Stimulated activated CD8-positive, alpha-beta memory T cell treated with anti-CD3 and anti-CD28 coated beads, Interleukin-2, amount 100 ng/mL, for 1 hour (primary cell): Measurements from ENCODE around the gene PIP4K2A.

Experiments
- DNase-seq, 2 donors: peaks; one replicate each; pipeline ENCODE4 v3.0.0-alpha.2; 2020; ENCODE audit warnings: low read depth in 2 of 2

The PIP4K2A gene

DNA sequence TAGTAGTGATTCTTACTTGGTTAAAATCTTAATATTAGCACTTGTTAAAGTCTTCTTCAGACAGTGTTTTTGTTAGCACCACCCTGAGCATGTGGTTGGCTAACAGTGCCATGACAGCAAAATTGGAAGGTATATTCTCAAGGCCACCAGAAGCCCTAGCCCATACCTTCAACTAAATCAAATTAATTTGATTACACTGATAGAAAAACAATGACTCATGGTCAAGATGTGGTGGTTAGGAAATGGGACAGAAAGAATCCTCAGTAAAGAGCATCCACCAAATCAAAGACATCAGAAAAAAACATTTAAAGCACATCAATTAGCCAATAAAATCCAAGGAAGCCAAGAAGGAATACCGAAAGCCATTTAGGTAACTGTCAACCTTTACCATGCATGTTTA, 75.5 kb downstream of the PIP4K2A start:
- DNase-seq = no peak

DNA sequence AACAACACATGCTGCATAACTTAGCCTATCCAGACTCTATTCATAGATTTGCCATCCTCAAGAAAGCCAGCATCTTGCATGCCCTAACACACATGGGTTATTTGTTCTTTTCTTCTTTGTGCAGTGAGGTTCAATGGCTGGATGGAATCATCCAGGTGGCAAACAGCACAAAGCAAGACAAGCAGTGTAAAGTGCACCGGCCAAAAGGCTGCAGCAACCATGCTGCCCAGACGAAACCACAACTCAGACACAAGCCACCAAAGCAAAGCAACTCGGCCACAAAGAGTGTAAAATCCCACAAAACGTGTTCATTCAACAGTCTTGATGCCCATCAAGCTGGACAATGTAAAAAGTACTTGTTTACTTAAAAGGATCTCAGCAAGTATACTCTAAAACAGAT, 76.9 kb downstream of the PIP4K2A start:
- DNase-seq = no peak

DNA sequence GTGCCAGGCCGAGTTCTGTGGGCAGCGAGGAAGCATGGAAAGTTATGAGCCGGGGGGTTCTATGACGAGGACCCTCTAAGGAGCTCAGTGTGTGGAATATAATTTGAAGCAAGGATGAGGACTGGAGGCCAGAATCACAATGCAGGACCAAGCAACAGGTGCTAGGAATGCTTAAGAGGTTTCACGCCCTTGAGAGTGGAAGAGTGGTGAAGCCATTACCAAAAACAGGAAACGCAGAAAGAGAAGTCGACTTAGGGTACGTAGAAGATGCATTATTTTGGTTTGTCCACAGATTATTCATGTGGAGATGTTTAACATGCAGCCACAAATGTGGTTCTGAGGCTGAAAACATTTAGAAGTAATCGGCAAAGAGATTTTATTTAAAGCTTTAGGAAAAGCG, 78.7 kb downstream of the PIP4K2A start:
- DNase-seq = no peak

DNA sequence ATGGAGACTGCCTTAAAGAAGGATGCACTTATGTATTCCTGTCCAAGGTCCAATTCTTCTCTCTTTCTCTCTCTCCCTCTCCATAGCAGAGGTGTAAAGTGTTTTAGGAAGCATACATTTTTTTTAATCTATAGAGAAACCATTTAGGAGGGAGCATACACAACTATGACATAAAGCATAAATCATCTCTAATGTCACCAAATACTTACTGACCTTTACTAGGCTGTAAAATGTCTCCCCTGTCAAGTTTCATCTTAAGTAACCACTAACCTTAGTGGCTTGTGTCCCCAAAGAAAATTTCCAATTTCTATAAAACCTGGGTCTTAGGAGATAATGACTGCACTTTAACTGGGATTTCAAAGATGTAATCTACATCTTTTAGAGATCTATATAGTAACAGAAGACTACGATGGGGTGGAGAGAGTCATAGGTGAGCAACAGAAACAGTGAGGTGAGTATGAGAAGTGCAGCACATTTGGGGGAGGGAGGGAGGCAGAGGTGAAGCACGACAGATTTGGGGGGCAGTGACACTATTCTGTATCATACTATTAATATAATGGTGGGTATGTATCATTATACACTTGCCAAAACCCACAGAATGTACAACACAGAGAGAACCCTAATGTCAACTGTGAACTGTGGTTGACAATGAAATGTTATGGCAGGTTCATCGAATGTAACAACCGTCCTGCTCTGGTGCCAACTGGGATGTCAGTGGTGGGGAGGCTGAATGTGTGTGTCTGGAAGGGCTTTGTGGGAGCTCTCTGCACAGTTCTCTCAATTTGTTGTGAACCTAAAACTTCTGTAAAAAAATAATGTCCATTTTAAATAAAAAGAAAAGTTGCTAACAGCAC, 79.5 kb downstream of the PIP4K2A start:
- DNase-seq = no peak

DNA sequence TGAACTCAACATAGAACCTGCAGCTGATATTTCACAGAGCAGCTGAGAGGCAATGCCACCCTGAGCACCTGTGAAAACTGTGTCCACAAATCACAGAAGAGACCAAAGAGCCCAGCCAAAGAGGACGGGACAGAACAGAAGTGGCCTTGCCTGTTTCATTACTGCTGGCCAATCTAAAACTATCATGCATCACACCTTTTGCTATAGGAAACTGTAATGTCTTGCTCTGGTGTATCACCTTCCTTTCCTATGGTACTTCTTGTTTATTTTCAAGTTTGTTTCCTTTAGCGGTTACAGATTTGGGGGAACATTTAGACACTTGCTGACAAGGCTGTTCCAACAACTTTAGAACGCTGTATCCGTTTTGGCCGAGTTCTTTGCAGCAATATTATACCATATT, 80.3 kb downstream of the PIP4K2A start:
- no peak for DNase-seq

DNA sequence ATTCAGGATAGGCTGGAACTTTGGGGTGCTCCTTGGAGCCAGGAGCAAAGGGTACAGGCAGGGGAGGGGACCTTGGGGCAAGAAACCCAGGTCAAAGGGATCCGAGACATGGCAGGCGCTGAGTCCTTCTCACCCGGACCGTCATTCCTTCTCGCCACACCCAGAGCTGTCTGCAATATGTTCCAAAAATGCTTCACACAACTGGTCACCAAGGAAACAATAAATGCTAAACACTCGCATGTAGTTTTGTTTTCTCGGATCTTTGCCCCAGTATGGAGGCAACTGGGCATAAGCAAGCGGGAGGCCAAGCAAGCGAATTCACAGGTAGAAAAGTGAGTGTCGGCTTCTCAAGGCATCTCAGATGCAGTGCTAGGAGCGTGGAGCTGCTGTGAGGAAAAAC, 80.8 kb downstream of the PIP4K2A start:
- DNase-seq = no peak

DNA sequence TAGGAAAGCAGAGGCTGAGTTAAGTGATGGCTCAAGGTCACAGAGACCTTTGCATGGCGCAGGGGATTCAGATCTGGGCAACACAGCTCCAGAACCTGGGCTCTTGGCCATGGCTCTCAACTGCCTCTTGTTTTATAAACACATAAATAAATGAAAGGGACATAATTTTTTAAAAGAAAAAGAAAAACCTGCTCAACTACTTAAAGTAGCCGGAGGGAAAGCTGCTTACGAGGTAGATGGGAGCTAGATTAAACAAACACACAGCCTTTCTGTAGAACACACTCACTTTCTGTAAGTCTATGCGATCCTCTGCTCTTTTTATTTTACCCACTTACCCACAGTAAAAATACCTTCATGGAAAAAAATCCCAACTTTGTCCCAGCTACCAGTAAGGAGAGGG, 81.3 kb downstream of the PIP4K2A start:
- no peak for DNase-seq

DNA sequence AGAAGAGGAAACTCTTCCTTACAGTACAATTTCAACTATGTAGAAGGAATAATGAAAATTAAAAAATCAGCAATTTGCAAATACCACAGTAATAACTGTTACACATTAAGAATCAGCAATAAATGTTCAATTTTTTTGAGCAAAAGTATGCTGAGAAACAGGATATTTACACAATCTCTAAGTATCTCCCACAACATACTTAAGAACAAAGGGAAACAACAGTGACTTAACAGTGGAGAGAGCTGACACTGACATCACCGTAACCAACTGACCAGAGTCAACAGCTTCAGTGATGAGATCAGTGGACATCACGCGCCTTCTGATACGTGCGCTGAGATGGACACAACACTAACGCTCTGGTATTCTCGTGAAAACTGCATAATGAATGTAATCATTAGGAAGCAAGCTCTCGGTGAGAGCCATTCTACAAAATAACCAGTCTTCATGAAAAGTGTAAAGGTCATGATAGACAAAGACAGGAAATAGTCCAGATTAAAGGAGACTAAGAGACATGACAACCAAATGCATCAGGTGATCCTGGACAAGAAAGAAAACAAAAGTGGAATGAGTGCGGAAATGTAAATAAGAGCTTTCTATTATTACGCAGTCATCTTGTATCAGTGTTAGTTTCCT, 82.6 kb downstream of the PIP4K2A start:
- DNase-seq = no peak

DNA sequence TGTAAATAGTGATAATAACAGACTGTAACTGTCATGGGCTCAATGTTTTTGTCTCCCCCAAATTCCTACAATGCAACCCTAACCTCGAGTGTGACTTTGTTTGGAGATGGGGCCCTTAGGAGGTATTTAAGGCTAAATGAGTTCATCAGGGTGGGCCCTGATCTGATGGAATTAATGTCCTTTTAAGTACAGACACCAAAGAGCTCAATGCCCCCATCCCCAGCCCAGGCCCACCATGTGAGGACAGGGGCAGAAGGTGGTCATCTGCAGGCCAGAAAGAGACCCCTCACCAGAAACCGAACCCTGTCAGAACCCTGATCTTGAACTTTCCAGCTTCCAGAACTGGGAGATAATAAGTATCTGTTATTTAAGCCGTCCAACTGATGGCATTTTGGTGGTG, 83.2 kb downstream of the PIP4K2A start:
- DNase-seq = no peak

DNA sequence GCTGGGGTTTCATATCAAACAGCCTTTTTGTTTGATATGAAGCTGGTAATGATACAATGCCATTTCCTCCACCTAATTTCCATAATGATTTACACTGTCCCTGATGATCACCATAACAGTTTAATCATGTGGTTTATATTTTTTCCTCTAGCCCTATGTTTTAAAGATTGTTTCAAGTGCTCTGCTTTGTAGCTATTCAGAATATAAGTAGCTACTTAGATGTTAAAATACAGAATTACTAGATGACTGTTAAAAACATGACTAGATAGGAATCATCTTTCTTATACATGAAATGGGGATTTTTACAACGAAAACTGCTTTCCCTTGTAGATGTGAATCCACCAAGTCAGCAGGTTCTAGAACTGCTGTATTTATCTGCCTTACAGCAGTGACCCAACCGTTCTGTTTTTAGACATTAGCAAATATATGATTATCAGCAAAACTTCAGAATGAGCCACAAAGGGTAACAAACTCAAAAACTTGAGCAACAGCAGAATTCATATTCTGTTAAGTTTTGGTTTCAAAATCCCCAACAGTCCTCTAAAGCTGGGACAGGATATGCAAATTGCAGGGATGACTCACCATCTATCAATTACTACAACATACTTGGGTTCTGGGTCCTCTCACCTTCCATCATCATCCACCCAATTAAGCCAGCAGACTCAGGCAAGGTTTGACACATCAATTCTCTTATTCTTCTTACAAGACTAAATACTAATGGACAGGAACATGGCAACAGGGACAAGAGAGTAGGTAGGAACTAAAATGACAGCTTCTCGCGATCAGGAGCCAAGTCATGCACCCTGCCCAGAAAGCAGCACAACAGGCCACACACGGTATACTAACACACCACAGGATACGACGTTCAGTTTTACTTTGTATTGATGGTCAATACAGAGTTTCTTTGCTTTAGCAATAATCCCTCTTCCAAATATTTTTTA, 83.9 kb downstream of the PIP4K2A start:
- DNase-seq = no peak

DNA sequence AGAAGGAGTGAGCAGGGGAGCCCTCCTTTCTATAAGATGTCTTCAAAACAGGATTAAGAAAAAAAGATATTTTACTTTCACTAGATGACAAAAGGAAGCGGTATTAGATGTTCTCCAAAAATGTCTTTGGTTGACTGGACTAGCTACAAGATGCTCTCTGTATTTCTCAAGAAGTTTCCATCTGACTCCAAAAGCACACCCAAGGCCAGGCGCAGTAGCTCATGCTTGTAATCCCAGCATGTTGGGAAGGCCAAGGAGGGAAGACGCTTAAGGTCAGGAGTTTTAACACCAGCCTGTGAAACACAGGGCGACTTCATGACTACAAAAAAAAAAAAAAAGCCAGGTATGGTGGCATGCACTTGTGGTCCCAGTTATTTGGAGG, 84.5 kb downstream of the PIP4K2A start:
- no peak for DNase-seq

DNA sequence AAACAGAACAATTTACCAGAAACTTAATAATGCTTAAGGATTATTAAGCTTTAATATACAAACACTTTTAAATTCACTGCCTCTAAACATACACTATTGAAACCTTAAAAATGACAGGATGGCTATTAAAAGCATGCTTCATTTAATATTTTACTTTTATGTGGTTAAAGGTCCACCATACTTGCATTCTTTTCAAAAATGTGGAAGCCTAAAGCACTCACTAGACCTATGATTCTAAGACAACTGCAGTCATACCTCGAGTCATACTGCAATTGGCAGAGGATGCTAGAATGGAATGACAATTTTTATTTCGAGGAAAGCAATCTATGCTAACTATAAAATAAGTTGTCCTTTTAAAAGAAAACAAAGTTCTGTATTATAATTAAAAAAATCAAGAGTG, 85.3 kb downstream of the PIP4K2A start:
- no peak for DNase-seq

DNA sequence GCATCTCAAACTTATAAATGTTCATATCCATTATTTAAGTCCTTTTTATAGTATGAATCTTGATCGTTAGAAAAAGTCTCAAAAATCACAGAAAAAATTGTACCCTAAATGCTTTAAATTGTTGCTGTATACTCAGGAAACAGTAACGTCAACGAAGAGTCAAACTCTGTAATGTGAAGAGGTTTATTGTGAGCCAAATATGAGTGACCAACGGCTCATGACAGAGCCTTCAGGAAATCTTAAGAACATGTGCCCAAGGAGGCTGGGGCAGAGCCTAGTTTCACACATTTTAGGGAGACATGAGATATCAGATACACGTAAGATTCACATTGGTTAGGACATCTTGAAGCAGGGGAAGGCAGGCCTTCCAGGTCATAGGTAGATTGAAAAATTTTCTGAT, 86.1 kb downstream of the PIP4K2A start:
- no peak for DNase-seq

DNA sequence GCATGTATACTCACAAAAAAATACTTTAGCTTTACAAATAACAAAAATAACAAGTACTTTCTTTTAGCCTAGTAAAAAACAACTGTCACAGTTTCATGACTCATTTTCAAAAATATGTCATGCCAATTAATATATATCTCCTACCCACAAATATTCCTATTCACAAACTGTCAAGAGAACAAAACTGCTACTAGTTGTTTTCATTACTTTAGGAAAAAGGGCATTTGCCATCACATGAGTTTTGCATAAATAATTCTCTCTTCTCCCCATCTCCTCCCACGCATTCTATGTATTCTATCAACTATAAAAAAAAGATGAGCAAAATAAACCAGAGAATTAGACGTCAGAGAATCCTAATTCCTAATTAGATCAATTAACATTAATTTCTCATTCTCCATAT, 87.6 kb downstream of the PIP4K2A start:
- DNase-seq = no peak

DNA sequence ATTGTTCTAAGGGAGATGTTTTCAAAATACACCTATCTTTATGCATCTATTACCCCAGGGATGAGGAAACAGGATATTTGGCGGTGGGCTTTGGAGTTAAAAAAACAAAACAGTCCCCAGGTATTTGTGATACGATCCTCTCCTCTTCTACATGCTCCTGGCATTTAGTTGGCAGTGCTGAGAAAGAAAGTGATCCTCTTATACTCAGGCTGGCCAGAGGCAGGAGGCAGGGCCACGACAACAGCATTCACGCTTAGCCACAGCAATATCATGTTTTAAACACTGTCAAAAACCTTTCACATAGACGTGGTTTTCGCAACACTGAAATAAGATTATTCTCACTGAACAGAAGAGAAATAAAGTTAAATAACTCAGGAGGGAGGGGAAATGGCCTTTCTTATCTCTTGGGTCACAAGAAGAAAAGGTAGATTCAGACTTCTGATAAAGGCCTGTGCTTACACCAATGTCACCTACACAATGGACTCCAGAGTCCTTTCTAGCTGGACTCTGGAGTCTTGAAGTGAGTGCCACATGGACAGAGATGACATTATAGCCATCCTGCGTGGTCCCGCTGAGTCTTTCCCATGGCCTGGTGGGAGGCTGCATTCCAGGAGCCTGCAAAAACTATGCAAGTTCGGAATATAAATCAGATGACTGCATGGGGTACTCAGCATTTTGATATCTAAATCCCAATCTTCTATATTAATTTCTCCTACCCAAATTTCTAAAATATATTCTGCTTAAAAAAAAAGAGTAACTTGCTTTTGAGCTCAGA, 88.7 kb downstream of the PIP4K2A start:
- DNase-seq = no peak

DNA sequence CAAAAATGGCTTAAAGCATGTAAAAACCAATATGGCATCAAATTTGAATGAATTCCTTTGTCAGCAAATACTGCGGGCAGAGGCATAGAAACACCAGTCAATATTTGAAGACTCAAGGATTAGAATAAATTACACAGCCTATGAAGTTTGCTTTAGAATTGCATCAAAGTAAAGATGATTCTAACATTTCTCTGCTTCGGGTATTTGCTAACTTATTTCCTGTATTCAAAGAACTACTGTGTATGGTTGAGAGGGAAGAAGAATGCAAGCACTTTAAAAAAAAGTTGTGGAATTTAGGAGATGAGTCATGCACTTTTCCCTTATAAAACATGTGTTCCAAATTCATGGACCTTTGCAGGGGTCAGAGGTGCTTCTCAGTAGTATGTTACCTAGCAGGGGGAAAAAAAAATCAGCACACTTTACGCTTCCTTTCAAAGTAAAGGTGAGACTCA, 90.1 kb downstream of the PIP4K2A start:
- DNase-seq = no peak

DNA sequence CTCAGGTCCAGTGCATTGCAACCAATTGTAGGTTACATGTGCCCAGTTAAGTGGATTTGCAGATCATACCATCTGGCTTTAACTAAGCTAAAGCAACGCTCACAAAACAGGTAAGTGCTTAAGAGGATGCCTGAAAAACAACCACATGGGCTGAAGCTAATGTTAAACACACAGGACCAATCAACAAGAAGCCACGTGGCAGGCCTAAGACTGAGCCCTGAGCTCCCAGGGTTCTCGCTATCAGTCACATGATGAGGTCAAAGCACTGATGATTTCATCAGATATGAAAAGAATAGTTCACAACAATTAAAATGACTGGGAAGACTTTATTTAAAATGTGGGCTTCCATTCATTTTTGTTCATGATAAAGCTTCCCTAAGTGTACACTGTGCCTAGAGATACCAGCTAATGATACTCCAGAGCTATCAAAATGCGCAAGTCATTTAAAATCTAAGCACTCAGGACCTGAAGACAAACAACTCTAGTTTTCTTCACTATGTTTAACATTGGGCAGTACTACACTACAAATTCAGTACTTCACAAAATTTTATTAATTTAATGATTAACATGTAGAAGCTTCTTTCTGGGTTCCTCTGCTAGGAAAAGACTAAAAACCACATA, 90.6 kb downstream of the PIP4K2A start:
- no peak for DNase-seq

DNA sequence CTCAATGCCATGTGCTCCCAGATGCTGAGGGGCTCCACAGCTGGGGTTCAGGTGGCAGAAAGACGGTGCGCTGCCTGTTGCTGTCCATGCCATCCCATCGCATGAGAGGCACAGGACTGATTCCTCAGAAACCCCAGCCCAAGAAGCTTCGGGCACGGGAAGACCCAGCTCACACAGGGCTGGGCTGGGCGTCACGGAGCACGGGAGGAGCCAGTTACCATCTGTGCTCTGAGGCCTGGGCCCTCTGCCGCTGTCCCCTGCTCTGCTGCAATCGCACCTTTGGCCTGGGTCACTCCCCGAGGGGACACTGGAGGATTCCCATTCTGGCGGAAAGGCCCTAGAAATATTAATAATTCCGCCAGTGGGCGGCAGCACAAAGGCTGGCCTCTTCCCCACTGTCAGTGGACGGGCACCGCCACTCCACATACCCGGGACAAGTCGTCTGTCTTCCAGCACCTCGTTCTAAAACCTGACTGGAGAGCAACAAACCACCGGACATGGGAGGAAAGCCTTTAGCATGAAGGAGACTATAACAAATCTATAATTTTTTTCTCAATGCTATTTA, 92.1 kb downstream of the PIP4K2A start:
- DNase-seq = no peak

DNA sequence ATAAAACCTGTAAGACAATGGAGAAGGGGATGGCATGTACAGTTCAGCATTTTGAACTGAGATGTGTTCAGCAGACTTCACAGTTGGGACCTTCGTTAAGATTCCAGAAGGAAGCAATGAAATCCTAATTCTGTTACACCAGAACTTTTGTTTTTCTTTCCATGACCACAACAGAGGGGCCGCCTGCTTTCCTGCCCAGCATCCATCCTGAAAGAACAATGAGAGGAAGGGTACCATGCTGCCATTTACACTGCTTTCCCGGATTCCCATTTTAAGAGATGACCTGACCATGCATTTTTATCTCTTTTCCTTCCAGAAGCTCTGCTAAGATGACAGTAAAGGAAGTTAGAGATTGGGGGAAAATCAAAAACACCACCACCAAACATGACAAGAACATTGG, 92.7 kb downstream of the PIP4K2A start:
- no peak for DNase-seq

DNA sequence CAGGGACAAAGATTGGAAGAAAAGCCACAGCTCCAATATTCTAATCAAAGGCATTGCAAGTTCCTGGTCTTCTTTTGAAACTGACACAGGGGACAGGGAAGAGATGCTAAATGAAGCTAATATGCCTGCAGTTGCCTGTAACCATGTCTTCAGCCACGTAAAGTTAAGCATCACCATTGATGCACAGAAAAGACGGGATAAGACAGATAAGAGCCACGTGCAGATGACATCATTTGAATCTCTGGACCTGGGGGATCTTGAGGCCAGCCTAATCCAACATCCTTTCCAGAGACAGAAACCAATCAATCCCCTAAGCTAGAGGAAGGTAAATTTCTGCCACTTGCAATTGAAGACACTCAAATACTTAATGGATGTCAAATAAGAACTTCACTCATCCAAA, 93.4 kb downstream of the PIP4K2A start:
- DNase-seq = no peak
